ENCODE data around the gene RPS21. TPM values are rescaled to one million over a fixed set of nuclear protein-coding genes. Genes with fewer than 3 reads are reported as not detected.

The RPS21 gene
- total and polyA plus RNA-seq, 12 donors: 438 to 4,794 (median 1,602) TPM

- no peaks in the 10 kb centered on the region for H3K36me3 ChIP-seq (replicated peaks in 1 of 2)
- intact Hi-C loops (cut with DNase I): no loop called here
- TF ChIP-seq CTCF (IDR thresholded peaks at IDR 0.05) (no peak), POLR2A (IDR thresholded peaks at IDR 0.05) (no peak)
- WGBS, 4 donors: 66 to 75% (median 70%) methylated on average over 7 to 25 of the region's 25 CpGs
- no peaks in the 10 kb centered on the region for H3K27me3 ChIP-seq
- H3K4me3 ChIP-seq: no peak overlapping the region
- no peak for DNase-seq
- H3K27ac ChIP-seq: no peak overlapping the region
- H3K4me1 ChIP-seq (replicated peaks in 1 of 2): no peaks in the 10 kb centered on the region
- H3K9me3 ChIP-seq (replicated peaks in 1 of 3): no peaks in the 10 kb centered on the region
Observed at GRCh38 chr20:62417981-62418708, 31.2 kb downstream of the RPS21 start.

GRCh38 chr20:62418709-62419487 is 32.0 kb downstream of the RPS21 start:
- no peak for DNase-seq
- 60 to 79% (median 74%) methylated on average over 2 to 19 of the region's 19 CpGs for WGBS, 4 donors
- Histone ChIP-seq H3K27ac (no peak overlapping the region), H3K4me1 (replicated peaks in 1 of 2) (no peaks in the 10 kb centered on the region), H3K27me3 (no peaks in the 10 kb centered on the region), H3K4me3 (no peak overlapping the region), H3K36me3 (replicated peaks in 1 of 2) (no peaks in the 10 kb centered on the region), H3K9me3 (replicated peaks in 1 of 3) (no peaks in the 10 kb centered on the region)
- intact Hi-C loops (cut with DNase I): no loop called here
- TF ChIP-seq POLR2A (IDR thresholded peaks at IDR 0.05) (no peak), CTCF (IDR thresholded peaks at IDR 0.05) (no peak)

- Histone ChIP-seq H3K36me3 (replicated peaks in 1 of 2) (no peaks in the 10 kb centered on the region), H3K27me3 (no peaks in the 10 kb centered on the region), H3K9me3 (replicated peaks in 1 of 3) (no peaks in the 10 kb centered on the region), H3K4me1 (replicated peaks in 1 of 2) (no peaks in the 10 kb centered on the region), H3K4me3 (no peak overlapping the region), H3K27ac (no peak overlapping the region)
- WGBS, 4 donors: 75 to 85% (median 77%) methylated on average over 4 to 9 of the region's 9 CpGs
- DNase-seq: no peak
- TF ChIP-seq POLR2A (IDR thresholded peaks at IDR 0.05): no peak
- TF ChIP-seq CTCF (IDR thresholded peaks at IDR 0.05): no peak
- intact Hi-C loops (cut with DNase I): no loop called here
Observed at GRCh38 chr20:62419759-62420158, 32.9 kb downstream of the RPS21 start.

- no peaks in the 10 kb centered on the region for H3K27me3 ChIP-seq
- no peaks in the 10 kb centered on the region for H3K4me1 ChIP-seq (replicated peaks in 1 of 2)
- H3K27ac ChIP-seq: no peak overlapping the region
- H3K4me3 ChIP-seq: no peak overlapping the region
- H3K9me3 ChIP-seq (replicated peaks in 1 of 3): no peaks in the 10 kb centered on the region
- intact Hi-C loops (cut with DNase I): no loop called here
- 72 to 87% (median 84%) methylated on average over 5 to 24 of the region's 24 CpGs for WGBS, 4 donors
- no peaks in the 10 kb centered on the region for H3K36me3 ChIP-seq (replicated peaks in 1 of 2)
- no peak for TF ChIP-seq POLR2A (IDR thresholded peaks at IDR 0.05)
- DNase-seq: no peak
Observed at GRCh38 chr20:62420846-62421715, 34.2 kb downstream of the RPS21 start.

Measured in adrenal gland (tissue), 12 donors.